Stimulated activated CD4-positive, alpha-beta T cell treated with anti-CD3 and anti-CD28 coated beads, TNF-alpha, amount 100 ng/mL, for 24 hours (primary cell): ENCODE measurements around the gene LIN52.

Experiments
- DNase-seq, 3 experiments: peaks; one replicate each; pipeline ENCODE4 v3.0.0-alpha.2; 2020; ENCODE audit warnings: low read depth in 3 of 3

Gene LIN52

GRCh38 chr14:74084277-74085046 lies at the start of gene LIN52, which contains the start of gene ALDH6A1:
TSS of gene LIN52 (plus strand) at chr14:74084956. CDS start at chr14:74084975, 19 bp downstream.
TSS of gene ALDH6A1 (minus strand) at chr14:74084453. CDS start at chr14:74084394, 59 bp downstream.
- DNase-seq: peak; percentile 99 to 100 (median 100)

- DNase-seq: no peak
Observed at GRCh38 chr14:74035556-74035955, 49.2 kb upstream of the LIN52 start.

GRCh38 chr14:74038020-74038859 lies 46.5 kb upstream of the LIN52 start:
- no peak for DNase-seq

- DNase-seq: no peak
Observed at GRCh38 chr14:74042296-74042695, 42.5 kb upstream of the LIN52 start.

GRCh38 chr14:74045522-74045921 lies 39.2 kb upstream of the LIN52 start:
- DNase-seq: no peak

- DNase-seq: no peak
Observed at GRCh38 chr14:74048281-74048680, 36.5 kb upstream of the LIN52 start.

GRCh38 chr14:74049876-74050495 lies 34.8 kb upstream of the LIN52 start:
- DNase-seq: no peak

GRCh38 chr14:74062809-74063150 lies 22.0 kb upstream of the LIN52 start:
- DNase-seq: no peak

- DNase-seq: no peak
Observed at GRCh38 chr14:74064426-74064825, 20.3 kb upstream of the LIN52 start.

GRCh38 chr14:74064883-74065282 lies 19.9 kb upstream of the LIN52 start:
- DNase-seq: no peak

GRCh38 chr14:74065746-74066575 lies 18.8 kb upstream of the LIN52 start:
- DNase-seq: no peak

- DNase-seq: no peak
Observed at GRCh38 chr14:74077401-74077800, 7.4 kb upstream of the LIN52 start.

- DNase-seq: no peak
Observed at GRCh38 chr14:74080820-74081460, 3.8 kb upstream of the LIN52 start.

GRCh38 chr14:74081491-74081890 lies 3.3 kb upstream of the LIN52 start:
- no peak for DNase-seq

- DNase-seq: no peak
Observed at GRCh38 chr14:74083161-74083560, 1.6 kb upstream of the LIN52 start.

- no peak for DNase-seq
Observed at GRCh38 chr14:74083784-74084276, 926 bp upstream of the LIN52 start.

- peak in 1 of 3 experiments; percentile 21 for DNase-seq
Observed at GRCh38 chr14:74085047-74085637, 386 bp downstream of the LIN52 start.

- DNase-seq: no peak
Observed at GRCh38 chr14:74085828-74086227, 1.1 kb downstream of the LIN52 start.

GRCh38 chr14:74089251-74090020 lies 4.7 kb downstream of the LIN52 start:
- no peak for DNase-seq

- DNase-seq: no peak
Observed at GRCh38 chr14:74105381-74105780, 20.6 kb downstream of the LIN52 start.
